ENCODE data around the gene CPA1. TPM values are rescaled to one million over a fixed set of nuclear protein-coding genes. Genes with fewer than 3 reads are reported as not detected.

Gene CPA1
- total RNA-seq, 1 experiment from 2014 or later: not detected

GRCh38 chr7:130362251-130362816, 18.0 kb upstream of the CPA1 start:
- no peaks in the 10 kb centered on the region for H3K27me3 ChIP-seq (replicated peaks; ENCODE audit: control insufficient read depth, insufficient read depth, low read length)
- TF ChIP-seq CTCF (IDR thresholded peaks at IDR 0.05; ENCODE audit: insufficient read depth in 1 of 2, low read depth in 1 of 2, low read length in 1 of 2, severe bottlenecking in 1 of 2, unreplicated experiment in 1 of 2): no peak
- intact Hi-C loops (cut with micrococcal nuclease; ENCODE audit: unreplicated experiment): no loop called here
- no peak overlapping the region for H3K4me3 ChIP-seq (ENCODE audit: low read depth, low read length)
- Mint-ChIP-seq H3K36me3 (ENCODE audit: insufficient read depth, unreplicated experiment) (no peaks in the 10 kb centered on the region), H3K4me3 (ENCODE audit: unreplicated experiment) (no peak overlapping the region), H3K27me3 (ENCODE audit: insufficient read depth, unreplicated experiment) (no peaks in the 10 kb centered on the region), H3K4me1 (ENCODE audit: low read depth, unreplicated experiment) (no peaks in the 10 kb centered on the region), H3K27ac (ENCODE audit: unreplicated experiment) (no peak overlapping the region), H3K9me3 (ENCODE audit: unreplicated experiment) (peaks cover 19% of the 10 kb centered on the region)
- ChIA-PET CTCF (no interaction called here), POLR2A (no interaction called here)
- DNase-seq: no peak
- H3K36me3 ChIP-seq (ENCODE audit: control insufficient read depth, insufficient read depth, low read length): no peaks in the 10 kb centered on the region
- H3K4me1 ChIP-seq: peaks cover 20% of the 10 kb centered on the region
- BruUV-seq (replicated peaks): no TSS peak
- H3K9me3 ChIP-seq: 0 out of 2 replicates have a peak, but pooled peaks cover 9% of the 10 kb centered on the region

- H3K27me3 Mint-ChIP-seq (ENCODE audit: insufficient read depth, unreplicated experiment): no peaks in the 10 kb centered on the region
- DNase-seq: no peak
- H3K27ac Mint-ChIP-seq (ENCODE audit: unreplicated experiment): no peak overlapping the region
- H3K4me1 Mint-ChIP-seq (ENCODE audit: low read depth, unreplicated experiment): no peaks in the 10 kb centered on the region
- Histone ChIP-seq H3K4me1 (peaks cover 16% of the 10 kb centered on the region), H3K9me3 (0 out of 2 replicates have a peak, but pooled peaks cover 9% of the 10 kb centered on the region), H3K27me3 (replicated peaks; ENCODE audit: control insufficient read depth, insufficient read depth, low read length) (no peaks in the 10 kb centered on the region), H3K36me3 (ENCODE audit: control insufficient read depth, insufficient read depth, low read length) (no peaks in the 10 kb centered on the region), H3K4me3 (ENCODE audit: low read depth, low read length) (no peak overlapping the region)
- no peak for TF ChIP-seq CTCF (IDR thresholded peaks at IDR 0.05; ENCODE audit: insufficient read depth in 1 of 2, low read depth in 1 of 2, low read length in 1 of 2, severe bottlenecking in 1 of 2, unreplicated experiment in 1 of 2)
- H3K36me3 Mint-ChIP-seq (ENCODE audit: insufficient read depth, unreplicated experiment): no peaks in the 10 kb centered on the region
- POLR2A ChIA-PET: no interaction called here
- CTCF ChIA-PET: no interaction called here
- intact Hi-C loops (cut with micrococcal nuclease; ENCODE audit: unreplicated experiment): no loop called here
- H3K4me3 Mint-ChIP-seq (ENCODE audit: unreplicated experiment): no peak overlapping the region
- H3K9me3 Mint-ChIP-seq (ENCODE audit: unreplicated experiment): peaks cover 19% of the 10 kb centered on the region
- BruUV-seq (replicated peaks): no TSS peak
These were observed 17.1 kb upstream of the CPA1 start for GRCh38 chr7:130363026-130363847.

- H3K4me3 ChIP-seq (ENCODE audit: low read depth, low read length): no peak overlapping the region
- Mint-ChIP-seq H3K27ac (ENCODE audit: unreplicated experiment) (no peak overlapping the region), H3K4me3 (ENCODE audit: unreplicated experiment) (no peak overlapping the region), H3K9me3 (ENCODE audit: unreplicated experiment) (peaks cover 15% of the 10 kb centered on the region), H3K27me3 (ENCODE audit: insufficient read depth, unreplicated experiment) (no peaks in the 10 kb centered on the region), H3K36me3 (ENCODE audit: insufficient read depth, unreplicated experiment) (peaks cover under 1% of the 10 kb centered on the region), H3K4me1 (ENCODE audit: low read depth, unreplicated experiment) (peaks cover 9% of the 10 kb centered on the region)
- intact Hi-C loops (cut with micrococcal nuclease; ENCODE audit: unreplicated experiment): no loop called here
- H3K27me3 ChIP-seq (replicated peaks; ENCODE audit: control insufficient read depth, insufficient read depth, low read length): no peaks in the 10 kb centered on the region
- peaks cover 26% of the 10 kb centered on the region for H3K4me1 ChIP-seq
- BruUV-seq (replicated peaks): no TSS peak
- POLR2A ChIA-PET: no interaction called here
- no peak for TF ChIP-seq CTCF (IDR thresholded peaks at IDR 0.05; ENCODE audit: insufficient read depth in 1 of 2, low read depth in 1 of 2, low read length in 1 of 2, severe bottlenecking in 1 of 2, unreplicated experiment in 1 of 2)
- CTCF ChIA-PET: interaction anchor here (0.6 kb wide), 1 partner anchor 122 kb away, joined by 3 read pairs; no protein-coding TSS in a partner anchor
- no peaks in the 10 kb centered on the region for H3K36me3 ChIP-seq (ENCODE audit: control insufficient read depth, insufficient read depth, low read length)
- DNase-seq: no peak
- H3K9me3 ChIP-seq: 0 out of 2 replicates have a peak, but pooled peaks cover 9% of the 10 kb centered on the region
These were observed 15.8 kb upstream of the CPA1 start for GRCh38 chr7:130364451-130364850.
